Fibroblast of upper back skin (primary cell): ENCODE measurements around the gene EEF1A2.

ENCODE experiments used
- DNase-seq: peaks from one replicate; pipeline ENCODE4 v3.0.0-alpha.2; 2013

The EEF1A2 gene

DNA sequence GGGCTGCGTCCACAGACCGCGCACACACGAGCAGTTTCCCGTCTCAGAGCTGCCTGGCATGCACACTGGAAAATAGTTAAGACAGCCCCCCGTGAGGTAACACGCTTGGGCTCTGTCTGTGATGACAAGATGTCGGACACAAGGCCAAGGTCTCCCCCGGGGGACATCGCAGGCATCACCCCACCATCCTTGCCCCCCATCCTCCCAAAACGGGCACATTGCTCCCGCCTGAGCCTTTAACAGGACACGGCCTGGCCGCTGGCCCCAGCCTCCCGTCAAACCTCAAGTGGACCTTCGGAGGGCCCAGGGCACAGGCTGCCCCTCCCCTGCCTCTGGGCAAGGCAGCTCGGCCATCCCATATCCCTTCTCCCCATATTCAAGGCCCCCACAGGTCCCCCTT, 32.0 kb downstream of the EEF1A2 start:
- DNase-seq: no peak

DNA sequence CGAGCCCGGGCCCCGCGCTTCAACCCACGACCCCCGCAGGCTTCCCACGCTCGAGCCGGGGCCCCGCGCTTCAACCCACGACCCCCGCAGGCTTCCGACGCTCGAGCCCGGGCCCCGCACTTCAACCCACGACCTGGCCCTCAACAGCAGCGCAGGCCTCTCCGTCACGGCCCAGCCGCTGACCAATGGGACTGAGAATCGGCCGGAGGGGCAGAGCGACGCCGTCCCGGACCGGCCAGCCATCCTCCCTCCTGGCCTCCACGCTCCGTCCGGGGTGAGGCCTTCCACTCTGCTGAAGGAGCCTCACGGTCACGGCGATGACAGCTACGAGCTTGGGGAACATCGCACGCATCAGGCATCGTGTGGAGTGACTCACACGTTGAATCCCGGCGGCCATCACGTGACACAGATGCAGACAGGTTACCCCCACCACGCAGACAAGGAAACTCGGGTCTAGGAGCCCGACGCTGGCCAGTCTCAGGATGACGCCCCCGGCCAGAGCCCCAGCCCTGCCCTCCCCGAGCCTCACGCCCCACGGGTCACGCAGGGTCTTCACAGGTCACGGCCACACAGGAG, 32.5 kb downstream of the EEF1A2 start:
- no peak for DNase-seq

DNA sequence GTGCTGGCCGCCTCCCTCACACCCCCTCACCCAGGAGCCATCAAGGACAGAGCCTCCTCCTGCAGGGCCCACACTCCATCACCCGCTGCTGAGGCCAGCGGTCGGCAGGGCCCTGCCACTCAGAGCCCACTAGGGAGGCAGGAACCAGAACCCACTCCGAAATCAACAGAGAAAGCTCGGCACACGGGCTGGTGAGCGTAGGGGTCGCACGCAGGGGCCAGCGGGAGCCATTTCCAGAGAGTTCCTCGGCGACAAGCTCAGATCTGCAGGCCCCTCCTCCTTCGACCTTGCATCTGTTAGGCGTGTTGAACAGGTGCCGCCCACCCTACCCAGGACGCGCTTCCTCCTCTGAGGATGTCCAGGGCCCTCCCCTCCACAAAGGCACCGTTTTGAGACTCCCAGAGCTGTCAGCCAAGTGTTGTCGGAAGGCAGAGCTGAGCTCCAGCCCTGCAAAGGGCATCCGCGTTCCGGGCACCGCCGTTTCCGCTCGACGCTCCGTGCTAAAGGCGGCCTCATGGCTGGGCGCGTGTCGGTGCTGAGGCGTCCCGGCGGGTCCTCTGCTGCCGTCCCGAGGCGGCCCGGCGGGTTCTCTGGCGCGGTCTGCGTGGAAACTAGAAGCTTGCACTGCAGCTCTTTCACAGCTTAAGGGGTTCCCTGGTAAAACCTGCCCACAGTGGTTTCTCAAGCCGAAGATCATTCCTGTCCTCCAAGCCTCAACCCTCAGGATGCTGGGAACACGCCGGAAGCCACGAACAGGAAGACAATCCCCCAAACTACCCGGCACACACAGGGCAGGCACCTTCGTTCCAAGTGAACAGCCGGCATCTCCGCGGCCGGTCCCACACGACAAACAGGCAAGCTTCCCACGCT, 33.3 kb downstream of the EEF1A2 start:
- no peak for DNase-seq

DNA sequence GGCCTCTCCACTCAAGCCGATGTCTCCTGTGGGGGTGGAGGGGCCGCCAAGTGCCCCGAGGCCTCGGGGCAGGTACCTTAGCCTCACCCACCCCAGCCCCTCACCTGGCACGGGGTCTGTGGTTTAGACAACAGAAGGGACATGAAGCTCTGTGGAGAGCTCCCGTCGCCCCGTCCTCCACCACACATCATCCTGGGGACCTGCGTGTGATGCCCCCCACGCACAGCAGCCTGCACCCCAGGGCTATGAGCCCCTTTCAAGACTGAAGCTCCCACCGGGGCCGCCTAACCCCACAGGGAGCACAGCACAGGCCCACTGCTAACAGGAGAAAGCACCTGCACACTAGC, 34.6 kb downstream of the EEF1A2 start:
- no peak for DNase-seq

DNA sequence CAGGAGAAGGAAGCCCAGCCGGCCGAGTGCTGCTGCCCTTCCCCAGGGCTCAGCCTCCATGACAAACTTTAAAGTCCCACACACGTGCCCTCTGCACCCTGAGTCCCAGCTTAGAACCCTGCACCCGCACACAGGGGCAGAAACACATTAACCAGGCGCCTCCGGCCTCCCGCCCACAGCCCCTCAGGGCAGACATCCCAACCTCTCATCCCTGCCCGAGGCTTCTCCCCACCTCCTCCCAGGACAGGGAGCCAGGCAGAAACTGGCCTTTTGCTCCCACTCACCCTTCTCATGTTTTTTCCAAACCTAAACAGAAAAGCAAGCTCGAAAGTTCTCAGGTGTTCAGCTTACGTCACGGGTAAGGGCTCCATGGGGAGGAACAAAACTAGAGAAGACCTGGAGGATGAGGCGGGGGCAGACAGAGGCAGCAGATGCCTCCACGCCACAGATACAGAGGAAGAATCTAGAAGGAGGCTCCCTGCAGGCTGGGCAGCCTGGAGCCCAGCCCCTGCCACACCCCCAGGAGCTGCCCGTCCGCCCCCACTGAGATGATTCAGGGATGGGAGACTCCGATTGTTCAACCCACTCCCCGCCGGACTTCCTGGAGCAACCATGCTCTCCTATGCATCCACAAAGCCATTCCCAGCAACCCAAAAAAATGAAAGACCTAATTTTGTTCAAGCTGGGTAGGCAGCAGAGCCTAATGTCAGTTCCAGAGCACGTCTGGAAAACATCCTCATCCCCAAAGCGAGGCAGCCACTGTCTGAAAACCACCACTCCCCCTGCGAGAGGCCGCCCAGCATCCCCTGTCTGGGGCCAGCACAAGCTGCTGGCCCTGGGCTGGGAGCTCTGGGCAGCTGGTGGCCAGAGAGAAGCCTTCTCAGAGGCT, 35.2 kb downstream of the EEF1A2 start:
- DNase-seq: no peak

DNA sequence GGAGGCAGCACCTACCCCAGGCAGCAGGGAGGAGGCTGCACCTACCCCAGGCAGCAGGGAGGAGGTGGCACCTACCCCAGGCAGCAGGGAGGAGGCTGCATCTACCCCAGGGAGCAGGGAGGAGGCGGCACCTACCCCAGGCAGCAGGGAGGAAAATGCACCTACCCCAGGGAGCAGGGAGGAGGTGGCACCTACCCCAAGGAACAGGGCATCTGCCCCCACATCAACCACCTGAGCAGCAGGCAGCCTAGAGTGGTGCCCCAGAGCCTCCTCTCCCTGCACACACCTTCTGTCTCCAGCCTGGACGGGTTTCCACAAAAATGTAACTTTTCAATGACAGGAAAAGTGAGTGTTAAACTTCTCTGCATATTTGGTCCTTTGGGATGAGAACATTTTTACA, 36.6 kb downstream of the EEF1A2 start:
- no peak for DNase-seq

DNA sequence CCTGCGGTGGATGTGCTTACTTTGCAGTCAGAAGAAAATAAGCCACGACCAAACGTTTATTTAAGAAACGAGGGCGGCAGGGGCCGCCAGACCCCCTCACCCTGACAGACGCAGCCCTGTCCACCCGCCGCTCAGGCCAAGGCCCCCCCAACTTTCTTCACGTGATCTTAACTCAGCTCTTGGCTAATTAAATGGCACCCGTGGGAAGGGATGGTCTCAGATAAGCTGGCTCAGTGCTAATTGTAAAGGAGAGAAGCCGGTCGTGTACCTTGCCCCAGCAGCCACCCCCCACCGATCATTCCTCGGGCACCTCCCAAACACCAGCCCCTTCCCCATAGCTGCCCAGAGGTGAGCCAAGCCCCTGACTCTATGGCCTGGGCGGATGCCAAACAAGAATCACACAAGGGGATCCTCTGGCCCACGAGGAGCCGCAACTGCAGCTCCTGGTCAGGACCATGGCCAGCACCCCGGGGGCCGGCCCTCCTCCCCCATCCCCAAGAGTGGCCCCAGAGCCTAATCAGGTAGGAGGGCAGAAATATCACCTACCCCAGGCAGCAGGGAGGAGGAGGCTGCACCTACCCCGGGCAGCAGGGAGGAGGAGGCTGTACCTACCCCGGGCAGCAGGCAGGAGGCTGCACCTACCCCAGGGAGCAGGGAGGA, 37.6 kb downstream of the EEF1A2 start:
- DNase-seq: no peak

DNA sequence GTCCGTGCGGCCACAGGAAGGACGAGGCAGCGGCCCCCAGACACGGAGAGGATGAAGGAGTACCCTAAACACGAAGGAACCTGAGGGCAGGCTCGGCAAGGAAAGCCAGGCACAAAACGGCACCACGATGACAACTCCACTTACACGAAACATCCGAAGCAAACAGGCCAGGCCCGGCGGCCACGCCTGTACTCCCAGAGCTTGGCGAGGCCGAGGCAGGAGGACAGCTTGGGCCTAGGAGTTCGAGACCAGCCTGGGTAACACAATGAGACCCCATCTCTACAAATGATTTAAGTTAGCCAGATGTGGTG, 39.9 kb downstream of the EEF1A2 start:
- no peak for DNase-seq

DNA sequence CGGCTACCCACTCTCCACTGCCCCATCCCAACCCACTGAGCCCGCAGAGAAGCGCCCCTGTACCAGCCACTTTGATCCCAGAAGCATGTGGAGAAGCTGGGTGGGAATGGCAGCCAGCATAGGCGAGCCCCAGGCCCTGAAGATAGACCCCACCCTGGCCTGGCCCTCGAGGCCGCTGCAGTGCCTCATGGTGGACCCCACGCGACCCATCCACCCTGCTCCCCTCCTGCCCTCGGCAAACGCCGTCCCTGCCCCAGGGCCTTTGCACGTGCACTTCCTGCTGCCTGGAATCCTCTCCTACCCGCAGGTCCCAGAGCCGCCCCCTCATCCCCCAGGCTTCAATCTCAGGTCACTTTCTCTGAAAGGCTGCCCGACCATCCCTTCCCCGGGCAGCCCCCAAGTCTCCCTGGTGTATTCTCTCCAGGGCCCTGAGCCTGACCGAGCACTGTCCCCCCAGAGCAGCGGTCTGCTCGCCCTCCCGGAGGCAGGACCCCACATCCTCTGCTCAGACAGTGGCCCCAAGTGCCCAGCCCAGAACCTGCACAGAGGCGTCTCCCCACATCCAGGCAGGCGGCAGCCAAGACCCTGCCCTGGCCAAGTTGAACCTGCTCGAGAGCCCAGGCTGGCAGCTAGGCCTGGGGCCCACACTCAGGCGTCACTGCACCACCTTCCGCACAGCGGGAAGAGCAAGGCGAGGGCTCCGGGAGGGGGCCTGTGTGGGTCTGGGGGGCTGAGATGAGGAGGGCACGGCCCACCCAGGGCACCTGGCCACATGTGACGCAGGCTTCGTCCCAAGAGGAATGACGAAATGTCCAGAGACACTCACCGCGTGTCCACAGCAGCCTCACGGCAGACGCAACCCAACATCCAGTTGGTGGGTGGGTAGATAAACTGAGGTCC, 40.5 kb downstream of the EEF1A2 start:
- no peak for DNase-seq

DNA sequence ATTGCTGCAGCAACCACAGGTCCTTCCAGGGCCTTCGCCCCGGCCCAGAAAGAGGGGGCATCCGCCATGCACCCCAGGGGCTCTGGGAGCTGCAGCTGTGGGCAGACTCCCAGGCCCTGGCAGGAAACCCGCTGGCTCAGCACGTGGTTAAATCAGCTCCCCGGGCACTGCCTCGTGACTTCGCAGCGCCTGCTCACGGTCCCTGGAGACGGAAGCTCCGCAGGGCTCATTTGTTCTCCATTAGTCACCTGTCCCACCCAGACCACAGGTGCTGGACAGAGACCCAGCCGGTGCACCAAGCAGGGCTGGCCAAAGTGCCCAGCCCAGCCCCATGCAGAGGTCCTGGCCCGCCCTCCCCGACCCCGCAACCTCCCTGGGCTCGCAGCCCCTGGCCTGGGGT, 41.1 kb downstream of the EEF1A2 start:
- DNase-seq: no peak

DNA sequence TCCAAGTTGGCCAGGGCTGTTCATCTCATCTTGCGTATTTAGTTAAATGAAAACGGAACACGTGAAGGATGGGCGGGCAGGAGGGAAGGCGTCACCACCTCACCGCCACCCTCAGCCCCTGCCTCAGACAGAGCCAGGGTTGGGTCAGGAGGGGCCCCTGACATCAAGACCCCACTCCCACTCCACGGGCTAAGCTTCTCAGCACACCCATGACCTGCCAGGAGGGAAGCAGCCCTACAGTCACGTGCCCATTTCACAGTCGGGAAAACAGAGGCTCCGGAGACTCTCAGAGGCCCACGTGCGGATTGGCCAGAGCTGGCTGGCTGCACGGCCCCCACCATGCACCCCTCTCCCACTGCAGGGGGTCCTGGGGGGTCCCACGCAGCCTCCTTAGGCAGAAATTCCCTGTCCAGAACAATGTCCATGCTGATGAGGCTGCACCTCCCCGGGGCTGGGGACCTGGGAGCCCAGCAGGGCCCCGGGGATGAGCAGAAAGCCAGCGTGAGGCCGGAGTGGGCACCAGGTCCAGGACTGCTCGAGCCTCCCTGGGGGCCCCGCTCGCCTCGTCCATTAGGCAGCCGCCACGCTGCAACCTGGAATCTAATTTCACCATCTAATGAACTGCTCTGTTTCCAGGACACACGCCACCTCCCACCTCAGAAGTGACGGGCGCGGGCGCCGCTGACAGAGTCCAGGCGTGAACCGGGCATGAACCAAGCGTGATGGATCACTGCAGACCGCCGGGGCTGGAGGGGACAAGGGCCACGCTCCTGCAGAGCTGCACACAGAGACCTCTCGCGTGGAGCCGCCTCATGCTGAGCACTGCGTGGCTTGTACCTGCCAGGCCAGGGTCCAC, 42.2 kb downstream of the EEF1A2 start:
- no peak for DNase-seq

DNA sequence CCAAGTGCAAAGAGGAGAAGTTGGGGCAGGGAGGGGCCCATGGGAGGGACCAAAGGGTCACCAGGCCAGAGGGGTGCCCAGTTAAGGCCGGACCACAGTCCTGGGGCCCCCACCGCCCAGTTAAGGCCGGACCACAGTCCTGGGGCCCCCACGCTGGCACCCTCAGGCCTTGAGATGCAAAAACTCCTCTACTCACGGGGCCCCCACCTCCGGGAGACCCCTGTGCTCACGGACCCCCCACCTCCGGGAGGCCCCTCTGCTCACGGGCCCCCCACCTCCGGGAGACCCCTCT, 43.4 kb downstream of the EEF1A2 start:
- no peak for DNase-seq

DNA sequence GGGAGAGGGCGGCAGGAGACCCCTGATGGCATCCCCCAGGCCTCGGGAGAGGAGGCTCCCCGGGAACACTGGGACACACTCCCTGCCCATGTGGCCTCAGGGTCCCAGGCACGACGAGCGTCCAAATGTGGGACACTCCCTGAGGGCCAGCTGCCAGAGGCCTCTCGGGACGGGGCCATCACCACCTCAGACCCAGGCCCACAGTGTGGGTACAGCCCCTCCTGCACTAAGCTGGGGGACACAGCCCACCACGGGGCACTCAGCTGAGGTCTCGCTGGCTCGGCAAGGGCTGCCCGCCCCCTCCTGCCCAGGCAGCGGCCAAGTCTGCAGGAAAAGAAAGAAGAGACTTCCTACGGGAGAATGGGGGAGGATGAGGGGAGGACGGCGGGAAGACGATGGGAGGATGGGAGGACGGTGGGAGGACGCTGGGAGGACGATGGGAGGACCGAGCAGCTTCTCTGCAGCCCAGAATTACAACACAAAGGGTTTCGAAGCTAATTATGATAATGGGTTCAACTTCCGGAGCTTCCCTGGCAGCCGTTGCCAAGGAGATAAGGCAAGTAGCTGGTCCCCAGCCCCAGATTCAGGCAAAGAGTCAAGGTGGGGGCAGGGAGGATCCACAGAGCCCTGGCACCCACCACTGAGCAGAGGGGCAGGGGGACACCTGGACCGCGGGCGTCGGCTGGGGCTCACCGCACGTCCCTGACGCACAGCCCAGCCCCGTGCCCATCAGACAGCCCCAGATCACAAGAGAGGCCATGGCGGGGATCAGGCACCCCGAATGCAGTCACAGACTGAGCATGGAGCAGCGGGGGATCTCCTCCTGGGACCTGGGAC, 43.9 kb downstream of the EEF1A2 start:
- DNase-seq: no peak

DNA sequence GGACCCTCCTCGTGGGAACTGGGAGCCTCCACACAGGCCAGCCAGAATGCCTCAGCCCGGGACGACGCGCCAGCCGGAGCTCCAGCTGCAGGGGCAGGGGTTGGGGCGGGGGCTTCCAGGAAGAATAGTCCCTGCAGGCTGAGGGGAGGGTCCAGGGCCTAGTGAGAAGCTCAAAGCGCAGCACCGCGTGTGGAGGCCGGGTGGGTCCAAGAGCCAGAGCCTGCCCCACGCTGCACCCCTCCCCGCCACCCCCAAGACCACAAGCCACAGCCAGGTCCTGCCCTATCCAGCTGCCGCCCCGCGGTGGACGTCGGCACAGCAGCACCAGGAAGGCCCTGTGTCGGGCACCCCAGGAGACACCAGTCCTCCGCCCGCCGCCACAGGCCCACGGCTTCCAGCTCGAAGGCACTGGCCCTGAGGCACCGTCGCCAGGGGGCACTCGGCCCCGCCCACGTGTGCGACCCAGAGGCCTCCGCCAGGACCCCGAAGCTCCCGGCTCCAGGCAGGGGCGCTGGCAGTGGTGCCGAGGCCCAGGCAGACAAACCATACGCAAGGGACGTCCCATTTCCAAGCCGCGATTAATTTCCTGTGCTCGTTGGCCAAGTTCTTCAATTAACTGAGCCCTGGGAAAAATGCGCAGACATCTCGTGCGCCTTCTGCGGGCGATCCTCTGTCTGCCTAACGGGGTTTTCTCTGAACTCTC, 45.9 kb downstream of the EEF1A2 start:
- no peak for DNase-seq

DNA sequence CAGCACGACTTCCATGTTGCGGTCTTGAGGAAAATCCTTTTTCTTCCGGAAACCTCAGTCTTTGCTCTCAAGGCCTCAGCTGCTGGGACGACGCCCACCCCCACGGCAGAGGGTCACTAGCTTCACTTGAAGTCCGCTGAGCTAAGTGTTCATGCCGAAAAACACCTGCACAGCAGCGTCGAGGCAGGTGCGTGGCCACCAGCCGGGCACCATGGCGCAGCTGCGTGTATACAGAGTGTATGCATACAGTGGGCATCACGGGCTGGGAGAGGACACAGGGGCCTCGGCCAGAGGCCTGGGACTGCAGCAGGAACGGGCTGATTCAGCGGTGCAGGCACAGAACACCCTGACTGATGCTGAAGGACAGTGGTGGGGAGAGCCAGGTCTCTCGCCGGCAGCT, 46.5 kb downstream of the EEF1A2 start:
- DNase-seq: no peak

DNA sequence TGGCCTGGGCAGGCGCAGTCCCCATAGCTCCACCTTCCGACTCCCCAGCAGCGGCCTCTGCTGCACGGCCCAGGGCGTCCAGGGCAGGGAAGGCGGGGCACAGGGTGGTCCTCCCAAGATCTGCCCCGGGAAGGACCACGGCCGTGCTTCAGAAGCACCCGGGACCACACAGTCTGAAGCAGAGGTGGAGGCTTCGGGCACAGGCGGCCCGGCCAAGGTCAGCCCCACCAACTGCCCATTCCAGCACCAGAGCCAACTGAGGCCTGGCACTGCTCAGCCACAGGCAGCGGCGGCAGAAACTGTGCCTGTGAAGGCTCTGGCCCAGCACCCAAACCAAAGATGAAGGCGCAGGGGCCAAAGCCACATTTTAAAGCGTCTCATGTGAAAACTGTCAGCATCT, 47.1 kb downstream of the EEF1A2 start:
- no peak for DNase-seq

DNA sequence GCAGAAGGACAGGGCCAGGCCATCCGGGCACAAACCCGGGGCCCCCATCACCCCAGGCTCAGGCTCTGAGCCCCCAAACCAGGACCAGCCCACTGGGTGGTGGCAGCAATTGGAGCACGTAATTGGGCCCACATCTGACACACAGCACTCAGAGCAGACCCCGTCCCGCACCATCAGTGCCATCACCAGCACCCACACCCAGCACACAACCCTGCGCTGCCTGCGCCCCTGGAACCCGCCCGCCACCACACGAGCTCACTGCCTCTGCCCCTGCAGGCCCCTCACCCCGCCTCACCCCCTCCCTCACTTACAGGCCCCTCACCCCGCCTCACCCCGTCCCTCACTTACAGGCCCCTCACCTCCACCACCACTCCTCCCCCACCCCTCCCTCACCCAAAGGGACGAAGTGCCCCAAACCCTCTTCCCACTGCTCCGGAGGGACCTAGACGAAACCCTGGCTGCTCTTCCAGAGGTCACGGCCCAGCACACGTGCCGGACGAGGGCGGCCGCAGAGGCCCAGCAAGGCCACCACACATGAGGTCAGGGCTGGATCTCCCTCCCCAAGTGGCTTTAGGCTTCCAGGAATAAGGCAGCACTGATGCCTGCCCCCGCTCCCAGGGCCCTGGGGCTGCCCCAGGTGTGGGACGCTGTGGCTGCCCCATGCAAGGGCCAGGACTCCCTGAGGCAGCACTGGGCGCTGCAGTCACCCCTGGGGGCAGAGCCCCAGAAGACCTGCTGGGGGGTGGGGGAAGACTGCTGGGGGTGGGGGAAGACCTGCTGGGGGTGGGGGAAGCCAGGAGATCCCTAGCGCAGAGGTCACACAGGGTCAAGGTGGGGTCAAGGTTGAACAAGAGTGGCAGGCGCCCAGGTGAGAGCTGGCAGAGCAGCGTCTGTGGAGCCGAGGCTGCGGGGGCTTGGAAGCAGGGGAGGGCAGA, 48.8 kb downstream of the EEF1A2 start:
- no peak for DNase-seq

DNA sequence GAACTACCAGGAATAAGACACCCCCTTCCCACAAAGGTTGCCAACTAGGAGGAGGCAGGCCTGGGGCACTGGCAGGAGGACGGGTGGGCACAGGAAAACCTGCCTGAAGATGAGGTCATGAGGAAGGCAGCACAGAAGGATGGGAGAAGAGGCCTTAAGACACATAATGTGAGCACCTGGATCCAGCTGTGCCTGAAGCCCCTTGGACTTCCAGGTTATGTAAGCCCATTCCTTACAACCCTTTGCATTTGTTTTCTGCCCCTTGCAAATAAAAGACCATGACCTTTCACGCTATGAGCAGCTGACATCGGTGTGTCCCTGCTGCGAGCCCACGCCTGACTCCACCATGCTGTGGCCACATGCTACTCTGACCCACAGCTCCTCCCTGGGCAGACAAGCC, 49.9 kb downstream of the EEF1A2 start:
- DNase-seq: no peak

DNA sequence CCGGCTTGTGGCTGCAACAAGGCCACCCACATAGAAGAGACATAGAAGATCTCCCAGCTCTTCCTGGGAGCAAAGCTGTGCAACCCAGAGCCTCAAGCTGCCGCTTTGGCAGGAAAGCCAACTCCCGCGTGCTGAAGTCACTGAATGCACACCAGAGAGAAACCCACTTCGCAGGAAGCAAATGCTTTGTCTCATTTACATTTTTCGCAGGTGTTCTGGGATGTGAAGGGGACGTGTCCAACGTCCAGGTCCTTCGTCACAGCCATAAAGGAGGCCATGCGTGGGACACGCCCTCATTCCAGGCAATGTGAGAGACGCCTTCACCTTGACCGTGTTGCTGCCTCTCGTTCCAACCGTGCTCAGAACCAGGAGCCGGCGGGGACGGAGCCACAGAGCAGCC, 50.9 kb downstream of the EEF1A2 start:
- DNase-seq: no peak
